GM19468 (cell line): ENCODE data around the gene RSL1D1.

Experiments used
- ATAC-seq: cut with Tn5 transposase; IDR thresholded peaks from one replicate; pipeline ENCODE4 v1.9.1; 2021; ENCODE audit warnings: mild to moderate bottlenecking, moderate library complexity, moderate number of reproducible peaks; ENCODE audit not compliant: unreplicated experiment; ENCODE audit errors: extremely low read depth

The RSL1D1 gene

DNA sequence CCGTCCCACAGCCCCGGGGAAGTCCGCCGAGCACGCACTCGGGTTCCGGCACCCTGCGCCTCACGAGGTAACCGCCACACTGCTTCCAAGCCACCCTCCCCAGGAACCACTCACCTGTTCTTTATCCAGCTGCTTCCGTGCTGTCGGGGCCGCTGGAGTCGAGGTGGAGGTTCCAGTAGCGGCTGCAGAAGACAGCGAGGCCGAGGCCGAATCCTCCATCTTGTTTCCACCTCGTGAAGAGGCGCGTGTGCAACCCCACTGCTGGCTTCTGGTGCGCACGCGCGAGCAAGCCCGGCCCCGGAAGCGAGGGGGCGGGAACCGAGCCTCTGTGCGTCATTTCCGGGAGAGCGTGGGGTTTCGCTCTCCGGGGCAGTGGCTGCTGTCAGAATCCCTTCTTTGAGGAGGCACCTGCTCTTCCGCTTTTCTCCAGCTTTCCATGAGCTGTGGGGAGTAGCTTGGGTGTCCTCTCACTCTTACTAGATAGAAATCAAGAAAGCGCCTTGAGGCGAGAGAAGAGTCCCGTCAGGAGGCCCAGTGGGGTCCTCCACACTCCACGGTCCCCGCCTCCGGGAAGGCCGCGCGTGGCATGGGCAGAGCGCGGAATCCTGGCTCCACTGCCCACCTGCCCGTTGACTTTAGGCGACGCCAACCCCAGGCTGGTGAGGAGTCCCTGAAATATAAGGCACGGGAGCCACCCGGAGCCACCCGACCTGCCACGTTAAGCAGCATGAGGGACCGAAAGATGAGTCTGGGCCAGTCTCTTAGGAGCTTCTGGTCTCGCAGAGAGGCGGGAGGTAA is at the start of gene RSL1D1:
Gene RSL1D1, minus strand, starts transcription at position 249 of the 798 bp plus-strand sequence. Its CDS starts 30 bp downstream, at position 219.
- ATAC-seq: peak; percentile 59

DNA sequence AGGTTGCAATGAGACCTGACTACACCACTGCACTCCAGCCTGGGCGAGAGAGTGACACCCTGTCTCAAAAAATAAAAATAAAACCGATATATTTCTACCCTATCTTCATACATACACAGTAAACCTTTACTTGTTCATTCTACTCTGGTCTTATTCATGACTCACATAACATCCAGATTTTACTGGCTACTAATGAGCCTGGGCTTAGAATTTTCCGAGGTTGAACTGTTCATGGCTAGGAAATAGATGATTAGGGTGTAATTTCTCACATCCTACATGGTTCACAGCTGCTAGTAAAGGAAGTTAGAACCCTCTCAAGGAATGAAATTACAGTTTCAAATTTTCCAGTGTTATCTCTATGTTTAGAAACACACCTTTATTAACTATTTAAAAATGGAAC is 49.7 kb upstream of the RSL1D1 start:
- no peak for ATAC-seq

DNA sequence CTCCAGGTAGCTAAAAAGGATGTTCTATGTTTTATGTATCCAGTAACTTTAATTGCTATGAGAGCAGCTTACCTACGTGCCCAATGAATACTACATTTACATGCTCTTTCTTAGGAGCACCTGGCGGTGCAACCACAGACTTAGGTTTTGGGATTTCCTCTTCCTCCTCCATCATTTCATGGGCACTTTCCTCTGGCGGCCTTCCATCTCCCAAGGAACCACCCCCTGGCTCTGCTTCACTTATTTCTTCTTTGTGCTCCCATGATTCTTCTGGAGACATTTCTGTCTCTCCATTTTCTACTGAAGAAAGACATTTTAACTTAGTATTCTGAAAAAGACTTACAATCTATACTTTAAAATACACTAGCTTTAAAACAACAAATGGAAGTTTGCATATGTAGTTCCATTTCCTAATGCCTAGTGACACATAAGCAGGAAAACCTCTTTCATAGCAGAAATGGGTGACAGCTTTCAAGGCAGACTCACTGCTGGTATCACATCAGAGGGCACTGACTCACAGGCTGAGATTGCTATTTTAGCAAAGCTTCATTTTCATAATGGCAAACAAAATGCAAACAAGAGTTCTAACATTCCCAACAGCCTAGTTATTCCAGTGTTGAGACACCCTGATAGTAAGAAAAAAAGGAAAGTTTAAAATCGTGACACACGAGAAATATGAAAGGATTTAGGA is 45.3 kb upstream of the RSL1D1 start:
- no peak for ATAC-seq

DNA sequence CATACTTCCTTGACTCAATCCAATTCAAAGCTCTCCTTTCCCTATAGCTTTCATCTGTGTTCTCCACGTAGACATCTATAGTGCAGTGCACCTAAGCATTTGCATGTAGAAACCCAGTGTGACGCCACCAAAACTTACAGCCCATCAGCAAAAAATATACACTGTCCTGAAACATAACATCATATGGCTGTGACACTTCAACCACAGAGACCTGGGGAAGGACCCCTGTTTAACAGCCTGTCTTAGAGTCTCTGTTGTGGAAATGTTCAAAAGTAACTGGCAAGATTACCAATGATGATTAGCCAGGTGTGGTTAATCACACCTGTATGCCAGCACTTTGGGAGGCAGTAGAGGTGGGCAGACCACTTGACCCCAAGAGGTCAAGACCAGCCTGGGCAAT is 42.2 kb upstream of the RSL1D1 start:
- ATAC-seq: no peak

DNA sequence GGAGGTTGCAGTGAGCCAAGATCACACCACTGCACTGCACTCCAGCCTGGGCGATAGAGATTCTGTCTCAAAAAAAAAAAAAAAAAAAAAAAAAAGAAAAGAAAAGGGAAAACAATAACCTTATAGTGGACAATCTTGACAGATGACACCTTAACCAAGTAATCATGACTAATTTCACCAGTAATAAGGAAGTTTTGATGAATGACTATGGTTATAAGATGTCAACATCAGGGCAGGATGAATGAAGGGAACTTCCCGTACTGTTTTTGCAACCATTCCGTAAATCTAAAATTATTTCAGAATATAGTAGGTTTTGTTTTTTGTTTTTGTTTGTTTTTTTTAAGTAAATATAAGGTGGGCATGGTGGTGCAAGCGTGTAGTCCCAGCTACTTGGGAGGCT is 41.4 kb upstream of the RSL1D1 start:
- no peak for ATAC-seq

DNA sequence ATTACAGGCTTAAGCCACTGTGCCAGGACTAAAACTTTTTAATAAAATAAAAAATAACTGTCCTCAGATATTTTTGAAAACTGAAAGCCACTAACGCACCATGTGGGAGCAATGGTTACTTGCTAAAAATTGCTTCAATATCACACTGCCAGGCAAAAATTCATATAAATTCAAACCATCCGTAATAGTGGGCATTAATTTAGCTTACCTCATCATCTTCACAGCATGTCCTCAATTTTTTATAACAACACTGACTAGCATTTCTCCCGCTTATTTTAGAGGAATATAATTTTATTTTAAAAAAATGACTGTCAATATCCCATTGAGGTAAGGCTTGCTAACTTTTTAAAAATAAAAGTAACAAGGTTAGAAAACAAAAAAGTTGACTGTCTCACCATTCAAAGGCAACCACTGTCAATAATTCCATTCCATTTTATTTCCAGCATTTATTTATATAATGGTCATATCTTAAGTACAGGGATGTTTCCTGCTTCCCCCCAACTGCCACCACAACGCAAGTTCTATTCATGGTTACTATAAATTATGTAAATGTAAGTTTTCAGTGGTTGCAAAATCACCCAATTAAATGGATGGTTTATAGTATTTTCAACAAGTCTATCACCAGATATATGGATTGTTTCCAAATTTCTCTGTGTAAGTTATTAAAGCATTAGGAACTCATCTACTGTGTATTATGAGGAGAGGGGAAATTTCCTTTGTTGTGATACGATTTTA is 39.1 kb upstream of the RSL1D1 start:
- no peak for ATAC-seq

DNA sequence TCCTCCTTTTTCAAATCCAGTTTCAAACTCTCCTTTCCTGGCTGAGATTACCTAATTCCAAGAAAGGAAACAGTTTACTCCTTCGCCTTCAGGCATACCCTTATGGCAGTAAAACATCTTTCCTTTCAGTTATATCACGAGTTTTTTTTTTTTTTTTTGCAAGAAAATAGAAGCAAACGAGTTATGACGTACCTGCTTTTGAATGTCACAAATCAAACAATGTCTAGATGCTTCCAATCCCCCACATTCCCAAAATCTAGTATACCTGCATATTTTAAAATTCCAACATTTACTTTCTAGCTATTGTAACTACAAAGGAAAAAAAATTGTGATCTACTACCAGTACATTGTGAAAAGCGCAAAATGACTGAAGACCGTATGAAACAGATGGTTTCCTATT is 35.5 kb upstream of the RSL1D1 start:
- no peak for ATAC-seq

DNA sequence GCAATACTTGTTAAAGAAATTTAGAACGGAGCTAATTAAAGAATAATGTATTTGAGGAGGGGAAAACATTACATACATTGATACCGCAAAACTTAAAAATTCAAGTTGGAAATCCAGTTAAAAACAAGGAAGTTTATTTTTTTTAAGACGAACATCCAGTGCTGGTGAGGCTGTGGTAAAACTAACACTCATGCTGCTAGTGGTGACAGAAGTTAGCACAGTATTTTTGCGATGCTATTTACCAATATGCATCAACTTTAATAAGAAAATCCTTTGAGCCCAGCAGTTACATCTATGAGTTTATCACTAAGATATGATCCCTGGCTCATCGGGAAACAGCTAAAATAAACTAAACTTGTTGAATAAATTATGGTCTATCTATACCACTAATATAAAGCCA is 32.7 kb upstream of the RSL1D1 start:
- ATAC-seq: no peak

DNA sequence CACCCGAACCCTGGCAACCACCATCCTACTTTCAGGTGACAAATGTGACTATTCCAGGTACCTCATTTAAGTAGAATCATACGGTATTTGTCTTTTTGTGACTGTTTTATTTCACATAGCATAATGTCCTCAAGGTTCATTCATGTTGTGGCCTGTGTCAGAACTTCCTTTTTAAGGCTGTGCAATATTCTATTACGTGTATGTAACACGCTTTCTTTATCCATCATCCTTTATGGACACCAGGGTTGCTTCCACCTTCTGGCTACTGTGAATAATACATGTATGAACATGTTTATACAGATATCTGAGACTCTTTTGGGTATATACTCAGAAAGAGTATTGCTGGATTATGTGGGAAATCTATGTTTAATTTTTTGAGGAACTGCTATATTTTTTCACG is 28.7 kb upstream of the RSL1D1 start:
- no peak for ATAC-seq

DNA sequence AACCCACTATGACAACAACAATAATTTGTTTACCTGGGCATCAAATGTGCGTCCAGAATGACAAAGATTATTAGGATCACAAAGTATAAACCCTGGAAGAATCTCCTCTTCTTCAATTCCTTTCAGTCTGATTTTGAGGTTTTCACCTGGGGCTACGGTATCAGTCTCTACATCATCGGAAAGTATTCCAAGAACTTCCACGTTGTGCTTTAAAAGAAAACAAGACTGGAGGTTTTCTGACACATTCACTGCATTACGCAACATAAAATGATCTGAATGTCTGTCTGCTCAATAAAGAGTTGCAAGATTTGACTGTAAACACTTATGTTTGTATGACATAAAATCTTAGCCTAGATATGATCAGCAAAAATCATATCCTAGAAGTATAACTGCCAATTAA is 26.0 kb upstream of the RSL1D1 start:
- no peak for ATAC-seq

DNA sequence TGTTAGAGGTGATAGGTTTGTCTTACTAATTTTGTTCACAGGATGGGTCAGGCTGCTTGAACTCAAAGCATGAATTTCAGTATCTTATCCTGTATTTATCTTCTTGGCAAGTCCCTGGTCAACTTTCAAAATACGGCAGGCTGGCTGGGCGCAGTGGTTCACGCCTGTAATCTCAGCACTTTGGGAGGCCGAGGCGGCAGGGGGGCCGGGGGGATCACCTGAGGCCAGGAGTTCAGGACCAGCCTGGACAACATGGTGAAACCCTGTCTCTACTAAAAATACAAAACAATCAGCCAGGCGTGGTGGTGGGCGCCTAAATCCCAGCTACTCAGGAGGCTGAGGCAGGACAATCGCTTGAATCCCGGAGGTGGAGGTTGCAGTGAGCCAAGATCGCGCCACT is 25.0 kb upstream of the RSL1D1 start:
- ATAC-seq: no peak

DNA sequence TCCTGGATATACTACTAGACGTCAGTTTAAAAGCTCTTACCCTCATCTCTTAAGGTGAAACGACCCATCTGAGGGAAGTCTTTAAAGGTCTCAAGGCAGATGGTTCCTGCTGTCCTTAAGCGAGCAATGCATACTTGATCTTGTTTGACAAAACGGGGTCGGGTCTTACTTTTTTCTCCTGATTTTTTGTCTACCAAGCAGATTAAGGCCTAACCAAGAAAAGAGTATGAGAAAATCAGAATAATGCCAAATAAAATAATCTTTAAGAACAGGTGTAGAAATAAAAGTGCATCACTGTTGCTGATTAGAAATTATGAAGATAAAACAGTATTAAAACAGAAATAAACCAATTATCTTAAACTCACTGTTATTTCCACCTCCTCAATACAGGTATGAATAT is 24.4 kb upstream of the RSL1D1 start:
- no peak for ATAC-seq

DNA sequence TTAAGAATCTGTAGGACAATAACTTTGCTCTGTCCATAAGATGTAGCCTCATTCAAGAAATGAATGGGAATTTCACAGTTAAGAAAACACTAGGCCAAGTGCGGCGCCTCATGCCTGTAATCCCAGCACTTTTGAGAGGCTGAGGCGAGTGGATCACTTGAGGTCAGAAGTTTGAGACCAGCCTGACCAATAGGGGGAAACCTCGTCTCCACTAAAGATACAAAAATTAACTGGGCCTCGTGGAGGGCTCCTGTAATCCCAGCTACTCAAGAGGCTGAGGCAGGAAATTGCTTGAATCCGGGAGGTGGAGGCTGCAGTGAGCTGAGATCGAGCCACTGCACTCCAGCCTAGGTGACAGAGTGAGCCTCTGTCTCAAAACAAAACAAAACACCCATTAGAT is 19.9 kb upstream of the RSL1D1 start:
- ATAC-seq: no peak

DNA sequence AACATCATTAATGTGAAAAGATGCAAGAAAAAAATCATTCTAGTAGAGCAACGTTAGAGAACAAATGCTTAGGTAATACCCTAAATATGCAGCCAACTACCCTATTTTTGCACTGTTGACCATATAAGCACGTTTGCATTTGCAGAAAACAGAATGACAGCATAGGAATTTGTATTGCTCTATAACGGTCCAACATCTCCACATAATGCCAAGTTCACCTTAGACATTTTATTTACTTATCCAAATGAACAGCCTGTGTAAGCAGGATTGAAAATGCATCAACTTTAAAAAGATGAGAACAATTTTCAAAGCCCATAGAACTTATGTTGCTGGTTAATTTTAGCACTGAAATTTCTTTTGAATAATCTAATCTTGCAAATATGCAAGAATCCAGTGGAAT is 19.1 kb upstream of the RSL1D1 start:
- ATAC-seq: no peak

DNA sequence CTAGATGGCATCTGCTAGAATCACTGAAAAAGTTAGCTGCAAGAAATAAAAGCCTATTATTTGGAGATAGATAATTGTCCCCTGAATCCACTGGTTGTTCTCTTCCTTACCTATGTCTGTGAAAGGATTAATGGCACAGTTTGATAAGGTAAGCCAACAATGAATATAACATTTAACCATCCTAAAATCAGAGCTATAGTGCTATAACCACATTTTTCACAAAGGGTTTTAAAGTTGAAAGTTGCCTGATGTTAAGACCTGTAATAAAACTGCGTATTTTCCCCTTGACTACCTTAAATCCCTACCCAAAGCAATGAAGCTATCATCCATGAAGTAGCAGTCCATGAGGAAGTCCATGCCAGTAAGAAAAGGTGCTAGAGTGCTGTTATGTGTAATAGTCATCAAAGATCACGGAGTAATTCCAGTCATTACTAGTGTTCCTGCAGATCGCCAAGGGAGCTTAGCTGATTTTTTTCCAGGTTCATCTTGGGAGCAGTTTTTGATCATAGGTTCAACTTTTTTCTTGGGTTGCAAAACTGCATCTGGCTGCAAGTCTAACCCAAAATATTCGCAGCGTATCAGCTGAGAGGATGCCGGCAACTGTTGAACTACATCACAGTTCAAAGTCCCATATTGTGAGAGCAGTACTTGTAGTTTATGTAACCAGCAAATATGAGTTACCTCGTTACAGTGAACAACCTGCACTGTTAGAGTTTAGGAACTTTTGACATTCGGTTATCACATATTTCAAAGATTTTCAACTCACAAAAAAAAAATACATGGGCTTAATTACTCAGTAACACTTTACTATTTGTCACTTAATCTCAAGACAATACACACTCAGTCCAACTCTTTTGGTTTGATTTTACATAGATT is 18.2 kb upstream of the RSL1D1 start:
- no peak for ATAC-seq

DNA sequence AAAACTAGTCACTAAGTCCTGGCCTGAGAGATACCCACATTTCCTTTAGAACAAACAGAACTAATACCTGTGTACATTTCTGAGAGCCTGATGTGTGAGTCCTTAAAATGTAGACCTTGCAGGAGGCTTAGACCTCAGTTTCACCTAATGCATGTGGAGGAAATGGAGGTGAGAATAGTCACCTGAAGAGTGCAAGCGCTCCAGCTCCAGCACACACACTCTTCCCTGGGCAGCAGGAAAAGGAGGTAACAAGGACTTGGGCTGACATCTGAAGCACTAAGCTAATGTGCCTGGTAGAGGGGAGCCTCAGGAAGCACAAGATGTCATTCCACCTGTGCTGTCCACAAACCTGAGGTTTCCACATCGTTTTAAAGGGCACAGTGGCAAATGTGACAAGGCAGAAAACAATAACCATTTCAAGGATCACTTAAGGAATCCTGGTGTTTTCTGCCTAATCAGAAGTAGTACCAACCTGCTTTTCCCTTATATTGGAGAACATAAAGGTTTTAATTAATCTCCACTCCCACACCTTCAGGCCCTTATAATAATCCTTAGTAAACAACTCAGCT is 17.2 kb upstream of the RSL1D1 start:
- ATAC-seq: no peak

DNA sequence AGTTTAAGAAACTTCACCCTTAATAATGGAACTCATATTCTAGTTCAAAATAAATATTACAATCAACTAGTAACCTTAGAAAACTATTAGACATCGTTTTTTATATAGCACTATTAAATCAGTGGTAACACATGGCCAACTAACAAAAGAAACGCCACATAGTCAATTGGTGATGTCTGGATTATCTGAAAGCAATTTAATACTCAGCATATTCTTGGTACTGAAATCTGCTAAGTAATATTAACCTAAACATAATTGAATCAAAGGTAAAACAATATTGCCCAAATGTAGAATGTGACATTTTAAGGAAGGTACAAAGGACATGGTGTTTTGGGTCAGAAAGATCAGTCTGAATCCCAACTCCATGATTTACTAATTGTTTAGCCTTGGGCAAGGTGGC is 11.1 kb upstream of the RSL1D1 start:
- no peak for ATAC-seq

DNA sequence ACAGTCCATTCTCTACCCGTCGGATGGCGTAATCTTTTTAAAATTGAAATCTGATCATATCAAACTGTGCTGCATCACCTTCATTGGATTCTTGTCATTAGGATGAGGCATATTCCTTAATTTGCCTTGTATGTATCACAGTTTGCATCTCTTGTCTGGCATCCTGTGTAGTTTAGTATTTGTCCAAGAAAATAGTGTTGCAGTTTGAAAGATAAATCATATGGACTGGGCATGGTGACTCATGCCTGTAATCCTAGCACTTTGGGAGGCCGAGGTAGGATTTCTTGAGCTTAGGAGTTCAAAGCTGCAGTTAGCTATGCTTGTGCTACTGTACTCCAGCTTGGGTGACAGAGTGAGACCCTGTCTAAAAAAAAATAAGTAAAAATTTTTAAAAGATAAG is 5.8 kb upstream of the RSL1D1 start:
- ATAC-seq: no peak

DNA sequence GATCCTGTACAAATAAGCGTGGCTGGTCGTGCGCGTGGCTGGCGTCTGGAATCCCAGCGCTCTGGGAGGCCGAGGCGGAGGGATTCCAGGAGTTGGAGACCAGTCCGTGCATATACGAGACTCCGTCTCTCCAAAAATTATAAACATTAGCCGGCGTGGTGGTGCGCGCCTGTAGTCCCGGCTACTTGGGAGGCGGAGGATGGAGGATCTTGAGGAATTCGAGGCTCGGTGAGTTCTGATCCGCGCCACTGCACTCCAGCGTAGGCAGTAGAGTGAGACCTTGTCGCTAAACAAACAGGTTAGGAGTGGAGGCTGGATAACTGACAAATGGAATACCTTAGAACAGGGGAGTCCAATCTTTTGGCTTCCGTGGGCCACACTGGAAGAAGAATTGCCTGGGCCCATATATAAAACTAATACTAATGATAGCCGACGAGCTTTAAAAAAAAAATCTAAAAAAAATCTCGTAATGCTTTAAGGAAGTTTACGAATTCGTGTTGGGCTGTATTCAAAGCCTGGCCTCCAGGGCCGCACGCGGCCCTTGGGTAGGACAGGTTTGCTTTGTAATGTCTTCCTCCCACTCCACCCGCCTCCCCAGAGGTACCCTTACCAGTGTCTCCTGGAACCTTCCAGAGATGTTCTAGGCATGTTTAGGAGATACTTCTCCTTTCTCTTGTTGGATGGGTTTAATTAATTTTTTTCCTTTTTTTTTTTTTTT is 909 bp upstream of the RSL1D1 start:
- ATAC-seq: no peak
